Measurements from ENCODE around the gene UNC45B. TPM values are rescaled to one million over a fixed set of nuclear protein-coding genes. Genes with fewer than 3 reads are reported as not detected.

Gene UNC45B
- total RNA-seq, 4 donors from 2014 or later: 0.05 to 0.31 (median 0.13) TPM; not detected in 1

- Histone ChIP-seq H3K36me3 (no peaks in the 10 kb centered on the region), H3K4me1 (no peaks in the 10 kb centered on the region), H3K27ac (no peak overlapping the region), H3K9me3 (no peaks in the 10 kb centered on the region), H3K4me3 (no peak overlapping the region), H3K27me3 (peaks cover 28% of the 10 kb centered on the region)
- WGBS, 2 donors (ENCODE audit: low coverage in 1 of 2): 80 to 100% methylated on average over 1 to 7 of the region's 7 CpGs
- TF ChIP-seq, protein P1, sequence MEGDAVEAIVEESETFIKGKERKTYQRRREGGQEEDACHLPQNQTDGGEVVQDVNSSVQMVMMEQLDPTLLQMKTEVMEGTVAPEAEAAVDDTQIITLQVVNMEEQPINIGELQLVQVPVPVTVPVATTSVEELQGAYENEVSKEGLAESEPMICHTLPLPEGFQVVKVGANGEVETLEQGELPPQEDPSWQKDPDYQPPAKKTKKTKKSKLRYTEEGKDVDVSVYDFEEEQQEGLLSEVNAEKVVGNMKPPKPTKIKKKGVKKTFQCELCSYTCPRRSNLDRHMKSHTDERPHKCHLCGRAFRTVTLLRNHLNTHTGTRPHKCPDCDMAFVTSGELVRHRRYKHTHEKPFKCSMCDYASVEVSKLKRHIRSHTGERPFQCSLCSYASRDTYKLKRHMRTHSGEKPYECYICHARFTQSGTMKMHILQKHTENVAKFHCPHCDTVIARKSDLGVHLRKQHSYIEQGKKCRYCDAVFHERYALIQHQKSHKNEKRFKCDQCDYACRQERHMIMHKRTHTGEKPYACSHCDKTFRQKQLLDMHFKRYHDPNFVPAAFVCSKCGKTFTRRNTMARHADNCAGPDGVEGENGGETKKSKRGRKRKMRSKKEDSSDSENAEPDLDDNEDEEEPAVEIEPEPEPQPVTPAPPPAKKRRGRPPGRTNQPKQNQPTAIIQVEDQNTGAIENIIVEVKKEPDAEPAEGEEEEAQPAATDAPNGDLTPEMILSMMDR (IDR thresholded peaks at IDR 0.05): no peak
- TF ChIP-seq POLR2A (IDR thresholded peaks at IDR 0.05): no peak
- TF ChIP-seq POLR2AphosphoS5 (IDR thresholded peaks at IDR 0.05): no peak
- no peak for TF ChIP-seq EP300 (IDR thresholded peaks at IDR 0.05)
- ATAC-seq: no peak
These were observed 16.3 kb downstream of the UNC45B start for GRCh38 chr17:35163886-35164285.

DNA sequence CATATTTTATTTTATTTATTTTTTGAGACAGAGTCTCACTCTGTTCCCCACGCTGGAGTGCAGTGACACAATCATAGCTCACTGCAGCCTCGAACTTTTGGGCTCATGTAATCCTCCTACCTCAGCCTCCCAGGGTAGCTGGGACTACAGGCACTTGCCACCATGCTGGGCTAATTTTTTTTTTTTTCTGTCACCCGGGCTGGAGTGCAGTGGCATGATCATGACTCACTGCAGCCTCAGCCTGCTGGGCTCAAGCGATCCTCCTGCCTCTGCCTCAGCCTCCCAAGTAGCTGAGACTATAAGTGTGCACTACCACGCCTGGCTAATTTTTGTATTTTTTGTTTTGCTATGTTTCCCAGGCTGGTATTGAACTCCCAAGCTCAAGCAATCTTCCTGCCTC, 17.1 kb downstream of the UNC45B start:
- Histone ChIP-seq H3K27me3 (peaks cover 28% of the 10 kb centered on the region), H3K27ac (no peak overlapping the region), H3K4me1 (no peaks in the 10 kb centered on the region), H3K9me3 (no peaks in the 10 kb centered on the region), H3K4me3 (no peak overlapping the region), H3K36me3 (no peaks in the 10 kb centered on the region)
- TF ChIP-seq POLR2AphosphoS5 (IDR thresholded peaks at IDR 0.05): no peak
- TF ChIP-seq, protein P1 (IDR thresholded peaks at IDR 0.05): no peak
- no peak for TF ChIP-seq EP300 (IDR thresholded peaks at IDR 0.05)
- TF ChIP-seq POLR2A (IDR thresholded peaks at IDR 0.05): no peak
- WGBS, 2 donors (ENCODE audit: low coverage in 1 of 2): 71 to 73% methylated on average over 5 of the region's 5 CpGs
- ATAC-seq: no peak

- H3K9me3 ChIP-seq: no peaks in the 10 kb centered on the region
- H3K27ac ChIP-seq: no peak overlapping the region
- H3K36me3 ChIP-seq: no peaks in the 10 kb centered on the region
- ATAC-seq: no peak
- WGBS, 2 donors (ENCODE audit: low coverage in 1 of 2): no CpG with 5 or more reads among the region's 5 CpGs
- no peak overlapping the region for H3K4me3 ChIP-seq
- H3K27me3 ChIP-seq: peaks cover 34% of the 10 kb centered on the region
- no peaks in the 10 kb centered on the region for H3K4me1 ChIP-seq
- no peak for TF ChIP-seq EP300 (IDR thresholded peaks at IDR 0.05)
- no peak for TF ChIP-seq POLR2AphosphoS5 (IDR thresholded peaks at IDR 0.05)
- TF ChIP-seq, protein P1 (IDR thresholded peaks at IDR 0.05): no peak
- no peak for TF ChIP-seq POLR2A (IDR thresholded peaks at IDR 0.05)
These were observed 18.9 kb downstream of the UNC45B start for GRCh38 chr17:35166526-35166925.

- no peak overlapping the region for H3K4me3 ChIP-seq
- H3K27me3 ChIP-seq: peaks cover 30% of the 10 kb centered on the region
- WGBS, 2 donors (ENCODE audit: low coverage in 1 of 2): 52% methylated on average over 2 of the region's 3 CpGs; no CpG with 5 or more reads in 1 of the 2 donors
- H3K4me1 ChIP-seq: no peaks in the 10 kb centered on the region
- no peaks in the 10 kb centered on the region for H3K9me3 ChIP-seq
- TF ChIP-seq EP300 (IDR thresholded peaks at IDR 0.05): no peak
- no peaks in the 10 kb centered on the region for H3K36me3 ChIP-seq
- no peak overlapping the region for H3K27ac ChIP-seq
- ATAC-seq: no peak
These were observed 19.4 kb downstream of the UNC45B start for GRCh38 chr17:35167046-35167445.

GRCh38 chr17:35167666-35168065, 20.0 kb downstream of the UNC45B start:
- no peak for ATAC-seq
- WGBS, 2 donors (ENCODE audit: low coverage in 1 of 2): 86% methylated on average over 1 of the region's 1 CpG; no CpG with 5 or more reads in 1 of the 2 donors

More at GRCh38 chr17:35167666-35168065, 20.0 kb downstream of the UNC45B start:
- peaks cover 24% of the 10 kb centered on the region for H3K27me3 ChIP-seq
- H3K4me1 ChIP-seq: no peaks in the 10 kb centered on the region
- no peaks in the 10 kb centered on the region for H3K9me3 ChIP-seq
- H3K36me3 ChIP-seq: no peaks in the 10 kb centered on the region
- H3K27ac ChIP-seq: no peak overlapping the region
- no peak for TF ChIP-seq POLR2A (IDR thresholded peaks at IDR 0.05)
- TF ChIP-seq EP300 (IDR thresholded peaks at IDR 0.05): no peak
- no peak for TF ChIP-seq POLR2AphosphoS5 (IDR thresholded peaks at IDR 0.05)
- TF ChIP-seq, protein P1 (IDR thresholded peaks at IDR 0.05): no peak
- no peak overlapping the region for H3K4me3 ChIP-seq

Data from gastroesophageal sphincter (tissue), 4 donors.